Chondrocyte (in vitro differentiated cells): ENCODE data around the gene GALNT2. TPM values are rescaled to one million over a fixed set of nuclear protein-coding genes. Genes with fewer than 3 reads are reported as not detected.

ENCODE experiments used
- DNase-seq: peaks from one replicate; pipeline ENCODE4 v3.0.0; 2021; ENCODE audit warnings: mixed read lengths, low spot score
- H3K27ac Mint-ChIP-seq: one replicate; pipeline ENCODE4 v1.8.0; 2021; ENCODE audit warnings: mild to moderate bottlenecking, moderate library complexity, mixed read lengths; ENCODE audit not compliant: unreplicated experiment
- H3K27me3 Mint-ChIP-seq: 2 replicates; pipeline ENCODE4 v1.8.0; 2021; ENCODE audit warnings: low read depth, mixed read lengths
- H3K36me3 Mint-ChIP-seq: 2 replicates; pipeline ENCODE4 v1.8.0; 2021; ENCODE audit warnings: low read depth, mixed read lengths
- H3K4me1 Mint-ChIP-seq: 2 replicates; pipeline ENCODE4 v1.8.0; 2021; ENCODE audit warnings: low read depth, mild to moderate bottlenecking, mixed read lengths
- H3K4me3 Mint-ChIP-seq: one replicate; pipeline ENCODE4 v1.8.0; 2021; ENCODE audit warnings: mild to moderate bottlenecking, moderate library complexity, mixed read lengths; ENCODE audit not compliant: unreplicated experiment
- H3K9me3 Mint-ChIP-seq: 2 replicates; pipeline ENCODE4 v1.8.0; 2021; ENCODE audit warnings: low read depth, mixed read lengths
- total RNA-seq: library from RNA; stranded (reverse); gene quantifications from 3 replicates; pipeline ENCODE4 v1.2.1, GENCODE V29; 2021
- TF ChIP-seq, protein P1 (sequence below): fragments of 200-600 bp; sonication (generic); IDR thresholded peaks from 2 replicates; pipeline ENCODE4 v1.5.0; 2021; ENCODE audit warnings: antibody characterized with exemption, mild to moderate bottlenecking, moderate library complexity

Gene GALNT2
- total RNA-seq, 1 donor from 2014 or later = 223 TPM

DNA sequence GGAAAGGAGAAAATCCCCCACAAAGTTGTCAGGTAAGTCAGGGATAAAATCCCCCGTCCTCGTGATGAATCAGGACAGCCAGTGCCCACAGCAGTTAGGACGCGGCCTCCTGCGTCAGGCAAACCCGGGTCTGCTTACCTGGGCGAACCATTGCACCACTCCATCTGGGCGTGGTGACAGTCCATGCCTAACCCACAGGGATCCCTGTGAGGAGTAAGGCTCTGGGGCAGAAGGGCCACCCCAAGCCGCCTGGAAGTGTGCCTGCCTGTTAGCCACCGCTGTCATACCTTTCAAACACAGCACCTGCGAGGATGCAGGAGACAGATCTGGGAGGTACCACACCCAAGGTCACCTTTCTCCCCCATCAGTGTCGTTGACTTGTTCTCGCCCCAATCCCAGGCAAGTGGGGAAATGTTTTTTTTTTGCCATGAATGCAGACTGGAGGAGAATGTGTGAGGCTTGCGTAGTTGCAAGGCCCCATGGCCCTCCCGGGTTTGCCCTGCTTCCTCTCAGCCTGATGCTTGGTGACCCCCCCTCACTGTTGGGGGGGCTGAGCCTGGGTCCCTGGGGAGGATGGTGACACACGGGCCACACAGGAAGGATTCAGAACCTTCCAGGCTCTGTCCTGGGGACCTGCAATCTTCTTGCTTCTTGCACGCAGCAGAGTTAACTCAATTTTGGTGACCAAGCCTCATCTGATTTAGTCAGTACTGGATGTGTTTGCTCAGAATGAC is 252.1 kb downstream of the GALNT2 start:
- H3K27ac Mint-ChIP-seq = no peak overlapping the region
- no peaks in the 10 kb centered on the region for H3K27me3 Mint-ChIP-seq
- peaks cover 4% of the 10 kb centered on the region for H3K36me3 Mint-ChIP-seq
- DNase-seq = no peak
- no peak overlapping the region for H3K4me3 Mint-ChIP-seq
- peaks cover 4% of the 10 kb centered on the region for H3K4me1 Mint-ChIP-seq
- TF ChIP-seq, protein P1, sequence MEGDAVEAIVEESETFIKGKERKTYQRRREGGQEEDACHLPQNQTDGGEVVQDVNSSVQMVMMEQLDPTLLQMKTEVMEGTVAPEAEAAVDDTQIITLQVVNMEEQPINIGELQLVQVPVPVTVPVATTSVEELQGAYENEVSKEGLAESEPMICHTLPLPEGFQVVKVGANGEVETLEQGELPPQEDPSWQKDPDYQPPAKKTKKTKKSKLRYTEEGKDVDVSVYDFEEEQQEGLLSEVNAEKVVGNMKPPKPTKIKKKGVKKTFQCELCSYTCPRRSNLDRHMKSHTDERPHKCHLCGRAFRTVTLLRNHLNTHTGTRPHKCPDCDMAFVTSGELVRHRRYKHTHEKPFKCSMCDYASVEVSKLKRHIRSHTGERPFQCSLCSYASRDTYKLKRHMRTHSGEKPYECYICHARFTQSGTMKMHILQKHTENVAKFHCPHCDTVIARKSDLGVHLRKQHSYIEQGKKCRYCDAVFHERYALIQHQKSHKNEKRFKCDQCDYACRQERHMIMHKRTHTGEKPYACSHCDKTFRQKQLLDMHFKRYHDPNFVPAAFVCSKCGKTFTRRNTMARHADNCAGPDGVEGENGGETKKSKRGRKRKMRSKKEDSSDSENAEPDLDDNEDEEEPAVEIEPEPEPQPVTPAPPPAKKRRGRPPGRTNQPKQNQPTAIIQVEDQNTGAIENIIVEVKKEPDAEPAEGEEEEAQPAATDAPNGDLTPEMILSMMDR = no peak
- no peaks in the 10 kb centered on the region for H3K9me3 Mint-ChIP-seq

DNA sequence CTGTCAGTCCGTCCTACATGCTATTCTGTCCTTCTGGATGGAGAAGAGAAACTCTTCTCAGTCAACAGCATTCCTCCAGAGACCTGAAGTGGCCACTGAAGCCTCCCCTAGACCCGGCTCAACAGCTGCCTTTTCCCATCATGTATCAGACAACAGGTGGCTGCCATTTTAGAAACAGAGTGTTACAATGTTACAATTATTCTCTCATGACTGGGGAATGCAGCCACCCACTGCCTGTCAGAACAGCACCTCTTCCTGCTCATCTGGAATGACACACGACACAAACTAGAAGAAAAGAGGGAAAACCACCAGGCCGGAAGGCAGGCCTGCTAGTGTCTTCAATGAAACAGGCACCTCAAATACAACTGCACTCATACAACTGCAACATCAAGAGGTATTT is 253.8 kb downstream of the GALNT2 start:
- TF ChIP-seq, protein P1 = no peak
- Mint-ChIP-seq H3K27me3 (no peaks in the 10 kb centered on the region), H3K9me3 (no peaks in the 10 kb centered on the region), H3K27ac (no peak overlapping the region), H3K4me1 (peaks cover 4% of the 10 kb centered on the region), H3K36me3 (peaks cover 7% of the 10 kb centered on the region), H3K4me3 (no peak overlapping the region)
- DNase-seq = no peak

DNA sequence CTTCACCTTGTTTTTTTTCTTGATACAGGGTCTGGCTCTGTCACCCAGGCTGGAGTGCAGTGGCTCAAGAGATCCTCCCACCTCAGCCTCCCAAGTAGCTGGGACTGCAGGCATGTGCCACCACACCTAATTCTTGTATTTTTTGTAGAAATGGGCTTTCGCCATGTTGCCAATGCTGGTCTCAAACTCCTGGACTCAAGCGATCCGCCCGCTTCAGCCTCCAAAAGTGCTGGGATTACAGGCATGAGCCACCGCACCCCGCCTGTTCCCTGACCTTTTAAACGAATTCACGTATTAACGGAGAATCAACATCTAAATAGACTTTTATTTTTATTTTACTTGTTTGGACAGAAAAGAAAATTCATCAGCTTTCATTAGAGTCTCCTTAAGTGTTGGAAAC is 254.3 kb downstream of the GALNT2 start:
- Mint-ChIP-seq H3K9me3 (no peaks in the 10 kb centered on the region), H3K27ac (no peak overlapping the region), H3K4me1 (peaks cover 4% of the 10 kb centered on the region), H3K4me3 (no peak overlapping the region), H3K27me3 (no peaks in the 10 kb centered on the region), H3K36me3 (peaks cover 7% of the 10 kb centered on the region)
- TF ChIP-seq, protein P1 = no peak
- no peak for DNase-seq

DNA sequence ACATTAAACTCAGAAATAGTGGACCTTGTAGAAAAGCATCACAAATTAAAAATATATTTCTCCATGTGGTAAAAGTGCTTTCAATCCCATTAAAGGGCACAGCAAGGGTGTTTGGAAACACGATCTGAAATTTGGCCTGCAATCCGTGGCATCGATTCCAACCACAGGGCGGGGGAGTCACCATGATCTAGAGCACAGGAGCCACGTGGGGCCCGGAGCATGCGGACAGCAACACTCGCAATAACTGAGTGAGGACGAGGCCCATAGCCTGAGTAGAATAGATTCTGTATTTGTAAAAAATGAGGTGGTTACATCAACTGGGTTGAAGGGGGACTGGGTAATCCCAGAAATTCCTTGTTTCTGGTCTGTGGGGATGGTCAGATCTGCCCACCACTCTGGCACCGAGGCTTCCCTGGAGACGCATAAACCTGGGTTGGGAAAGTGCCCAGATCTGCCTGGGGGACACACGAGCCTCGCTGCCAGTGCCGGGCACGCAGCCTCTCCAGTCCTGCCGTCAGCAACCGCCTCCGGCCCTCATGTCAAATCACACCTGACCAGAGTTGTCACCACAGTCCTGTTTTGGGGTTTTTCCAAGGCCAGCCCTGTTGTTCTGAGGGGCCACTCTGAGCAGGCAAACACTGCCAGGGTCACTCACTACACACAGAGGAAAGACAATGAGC is 254.8 kb downstream of the GALNT2 start:
- H3K36me3 Mint-ChIP-seq = peaks cover 7% of the 10 kb centered on the region

DNA sequence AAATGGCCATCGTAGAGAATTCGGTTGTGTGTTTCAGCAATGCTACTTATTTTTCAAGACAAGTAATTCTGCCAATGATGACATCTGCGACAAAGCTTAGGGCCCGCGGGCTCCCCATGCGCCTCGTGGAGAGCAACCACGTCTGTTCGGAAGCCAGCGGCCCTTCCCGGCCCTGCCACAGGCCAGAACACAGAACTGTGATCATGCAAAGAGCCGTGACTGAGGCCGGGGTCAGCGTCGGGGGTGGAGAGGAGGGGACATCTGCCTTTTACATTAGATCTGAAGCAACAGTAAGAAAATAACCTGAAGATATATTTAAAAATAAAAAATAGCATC is 255.4 kb downstream of the GALNT2 start:
- Mint-ChIP-seq H3K9me3 (no peaks in the 10 kb centered on the region), H3K4me3 (no peak overlapping the region), H3K27me3 (no peaks in the 10 kb centered on the region), H3K27ac (no peak overlapping the region), H3K4me1 (peaks cover 4% of the 10 kb centered on the region), H3K36me3 (peaks cover 7% of the 10 kb centered on the region)
- DNase-seq = no peak
- TF ChIP-seq, protein P1 = no peak

More for the DNA sequence above, 254.8 kb downstream of the GALNT2 start:
- H3K9me3 Mint-ChIP-seq = no peaks in the 10 kb centered on the region
- TF ChIP-seq, protein P1 = no peak
- no peak for DNase-seq
- H3K27ac Mint-ChIP-seq = no peak overlapping the region
- peaks cover 4% of the 10 kb centered on the region for H3K4me1 Mint-ChIP-seq
- H3K27me3 Mint-ChIP-seq = no peaks in the 10 kb centered on the region
- no peak overlapping the region for H3K4me3 Mint-ChIP-seq
